Dedifferentiated amniotic fluid mesenchymal stem cell (primary cell): ENCODE measurements around the gene RASGRP2.

ENCODE experiments used
- DNase-seq: peaks from one replicate; pipeline ENCODE4 v3.0.0-alpha.2; 2016; ENCODE audit errors: extremely low spot score

Gene RASGRP2

GRCh38 chr11:64697663-64698375 is 46.1 kb downstream of the RASGRP2 start:
- no peak for DNase-seq

GRCh38 chr11:64696045-64696444 is 47.9 kb downstream of the RASGRP2 start:
- no peak for DNase-seq

GRCh38 chr11:64695548-64695947 is 48.4 kb downstream of the RASGRP2 start:
- no peak for DNase-seq

GRCh38 chr11:64694821-64695365 is 49.0 kb downstream of the RASGRP2 start:
- DNase-seq: no peak

- DNase-seq: no peak
Measured at GRCh38 chr11:64694026-64694755, 49.8 kb downstream of the RASGRP2 start.

- DNase-seq: no peak
Measured at GRCh38 chr11:64692764-64693331, 51.1 kb downstream of the RASGRP2 start.

- DNase-seq: no peak
Measured at GRCh38 chr11:64691543-64691942, 52.4 kb downstream of the RASGRP2 start.

GRCh38 chr11:64690235-64690634 is 53.7 kb downstream of the RASGRP2 start:
- DNase-seq: no peak

GRCh38 chr11:64688534-64688982 is 55.4 kb downstream of the RASGRP2 start:
- peak; percentile 77 for DNase-seq

GRCh38 chr11:64687643-64688533 is 56.1 kb downstream of the RASGRP2 start:
- no peak for DNase-seq

GRCh38 chr11:64687204-64687603 is 56.7 kb downstream of the RASGRP2 start:
- DNase-seq: no peak

- no peak for DNase-seq
Measured at GRCh38 chr11:64686466-64687170, 57.3 kb downstream of the RASGRP2 start.

GRCh38 chr11:64685536-64685935 is 58.4 kb downstream of the RASGRP2 start:
- no peak for DNase-seq

GRCh38 chr11:64684357-64684756 is 59.6 kb downstream of the RASGRP2 start:
- DNase-seq: no peak

GRCh38 chr11:64681171-64681570 is 62.8 kb downstream of the RASGRP2 start:
- no peak for DNase-seq

GRCh38 chr11:64679846-64680245 is 64.1 kb downstream of the RASGRP2 start:
- DNase-seq: no peak

- DNase-seq: no peak
Measured at GRCh38 chr11:64677441-64678023, 66.4 kb downstream of the RASGRP2 start.
